Fibroblast of lung (primary cell): ENCODE data around the gene BCAT1. TPM values are rescaled to one million over a fixed set of nuclear protein-coding genes. Genes with fewer than 3 reads are reported as not detected.

Experiments
- DNase-seq, 2 donors: peaks; one replicate each; pipeline versions ENCODE4 v3.0.0 to v3.0.0-alpha.2; 2010; ENCODE audit warnings: low read depth in 2 of 2
- H2AFZ ChIP-seq: 2 replicates; pipeline ENCODE4 v1.5.1; 2012; ENCODE audit warnings: low read length, control low read depth, inconsistent platforms
- H3K27ac ChIP-seq: 2 replicates; pipeline ENCODE4 v1.5.1; 2011; ENCODE audit warnings: low read length, control low read depth; ENCODE audit not compliant: insufficient read depth
- H3K27me3 ChIP-seq: 2 replicates; pipeline ENCODE4 v1.5.1; 2011; ENCODE audit warnings: mild to moderate bottlenecking, low read length; ENCODE audit not compliant: control insufficient read depth, insufficient read depth
- H3K36me3 ChIP-seq: 2 replicates; pipeline ENCODE4 v1.5.1; 2011; ENCODE audit warnings: low read length; ENCODE audit not compliant: control insufficient read depth, insufficient read depth
- H3K4me1 ChIP-seq: 2 replicates; pipeline ENCODE4 v1.5.1; 2011; ENCODE audit warnings: low read length; ENCODE audit not compliant: control insufficient read depth, insufficient read depth; ENCODE audit errors: extremely low read depth
- H3K4me2 ChIP-seq: 2 replicates; pipeline ENCODE4 v1.5.1; 2011; ENCODE audit warnings: low read length, control low read depth; ENCODE audit not compliant: insufficient read depth; ENCODE audit errors: extremely low read depth
- H3K4me3 ChIP-seq, 4 experiments: fragments of 200-600 bp in 1 of 4; sonication (generic) in 1 of 4; replicated peaks in 1 of 4; 2 replicates each; pipeline ENCODE4 v1.5.1; 2011 to 2016; ENCODE audit warnings: low read length in 4 of 4, low read depth in 3 of 4, mild to moderate bottlenecking in 3 of 4, control low read depth in 2 of 4, inconsistent platforms in 1 of 4, mixed read lengths in 1 of 4; ENCODE audit not compliant: insufficient read depth in 1 of 4; ENCODE audit errors: control extremely low read depth in 1 of 4
- H3K79me2 ChIP-seq: 2 replicates; pipeline ENCODE4 v1.5.1; 2012; ENCODE audit warnings: mild to moderate bottlenecking, low read length, inconsistent platforms; ENCODE audit not compliant: control insufficient read depth, insufficient read depth
- H3K9ac ChIP-seq: 2 replicates; pipeline ENCODE4 v1.5.1; 2011; ENCODE audit warnings: mild to moderate bottlenecking, low read length, control low read depth; ENCODE audit not compliant: insufficient read depth
- H3K9me3 ChIP-seq: 2 replicates; pipeline ENCODE4 v1.5.1; 2012; ENCODE audit warnings: low read depth, low read length; ENCODE audit not compliant: control insufficient read depth, insufficient read depth
- H4K20me1 ChIP-seq: 2 replicates; pipeline ENCODE4 v1.5.1; 2011; ENCODE audit warnings: low read length; ENCODE audit not compliant: control insufficient read depth, insufficient read depth; ENCODE audit errors: extremely low read depth
- EZH2 ChIP-seq: IDR thresholded peaks from 2 replicates; pipeline ENCODE4 v1.5.1; 2012; ENCODE audit warnings: low read length, control low read depth, mild to moderate bottlenecking; ENCODE audit errors: missing control alignments
- polyA plus RNA-seq, 2 donors: library from polyadenylated mRNA; depleted of rRNA in 1 of 2; stranded (reverse) in 1 of 2; unstranded in 1 of 2; fragments of >200 nt; gene quantifications; 2 replicates each; pipeline ENCODE4 v1.2.1, GENCODE V29; 2011 to 2012; ENCODE audit warnings: missing spikeins in 1 of 2
- total RNA-seq: library from RNA; depleted of rRNA; stranded (reverse); fragments of >200 nt; gene quantifications from 2 replicates; pipeline ENCODE4 v1.2.1, GENCODE V29; 2014
- TF ChIP-seq, protein P1 (sequence below), 2 donors: IDR thresholded peaks in 1 of 2; conservative IDR thresholded peaks in 1 of 2; 1 replicate in 1 of 2; 2 replicates in 1 of 2; pipeline ENCODE4 v1.5.1; 2011 to 2012; ENCODE audit warnings: low read length in 2 of 2, control low read depth in 1 of 2, inconsistent platforms in 1 of 2, low read depth in 1 of 2, mild to moderate bottlenecking in 1 of 2

BCAT1 gene
- total and polyA plus RNA-seq, 2 donors (not counting 1 experiment from before 2014, with no cell fraction given) = 27.8 to 162 TPM

DNA sequence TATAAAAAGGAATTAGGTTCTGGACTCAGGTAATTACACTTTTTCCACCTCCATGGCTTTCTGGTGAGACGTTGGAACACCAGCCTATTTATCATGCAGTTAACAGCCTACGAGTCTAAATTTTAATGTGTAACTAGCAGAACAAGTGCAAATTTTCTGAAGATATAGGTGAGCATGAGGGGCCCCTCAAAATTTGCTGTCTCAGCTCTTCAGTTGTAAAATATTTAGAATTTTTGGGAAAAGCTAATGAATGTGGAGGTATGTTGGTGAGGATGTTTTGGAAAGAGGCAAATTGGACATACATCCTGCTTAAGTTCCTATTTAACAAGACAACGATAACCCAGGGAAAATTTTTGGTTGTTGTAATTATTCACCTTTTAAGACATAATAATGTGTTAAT lies 25.3 kb upstream of the BCAT1 start:
- no peak overlapping the region for H3K9ac ChIP-seq
- no peak overlapping the region for H2AFZ ChIP-seq
- no peaks in the 10 kb centered on the region for H4K20me1 ChIP-seq
- no peak overlapping the region for H3K4me2 ChIP-seq
- no peaks in the 10 kb centered on the region for H3K27me3 ChIP-seq
- H3K36me3 ChIP-seq = no peaks in the 10 kb centered on the region
- no peak for DNase-seq
- no peak overlapping the region for H3K27ac ChIP-seq
- TF ChIP-seq, protein P1, sequence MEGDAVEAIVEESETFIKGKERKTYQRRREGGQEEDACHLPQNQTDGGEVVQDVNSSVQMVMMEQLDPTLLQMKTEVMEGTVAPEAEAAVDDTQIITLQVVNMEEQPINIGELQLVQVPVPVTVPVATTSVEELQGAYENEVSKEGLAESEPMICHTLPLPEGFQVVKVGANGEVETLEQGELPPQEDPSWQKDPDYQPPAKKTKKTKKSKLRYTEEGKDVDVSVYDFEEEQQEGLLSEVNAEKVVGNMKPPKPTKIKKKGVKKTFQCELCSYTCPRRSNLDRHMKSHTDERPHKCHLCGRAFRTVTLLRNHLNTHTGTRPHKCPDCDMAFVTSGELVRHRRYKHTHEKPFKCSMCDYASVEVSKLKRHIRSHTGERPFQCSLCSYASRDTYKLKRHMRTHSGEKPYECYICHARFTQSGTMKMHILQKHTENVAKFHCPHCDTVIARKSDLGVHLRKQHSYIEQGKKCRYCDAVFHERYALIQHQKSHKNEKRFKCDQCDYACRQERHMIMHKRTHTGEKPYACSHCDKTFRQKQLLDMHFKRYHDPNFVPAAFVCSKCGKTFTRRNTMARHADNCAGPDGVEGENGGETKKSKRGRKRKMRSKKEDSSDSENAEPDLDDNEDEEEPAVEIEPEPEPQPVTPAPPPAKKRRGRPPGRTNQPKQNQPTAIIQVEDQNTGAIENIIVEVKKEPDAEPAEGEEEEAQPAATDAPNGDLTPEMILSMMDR (conservative IDR thresholded peaks at IDR 0.05 in 1 of 2, IDR thresholded peaks at IDR 0.05 in 1 of 2; ENCODE audit: low read depth in 1 of 2, low read length in 2 of 2) = no peak
- no peak for TF ChIP-seq EZH2
- H3K4me3 ChIP-seq = no peak overlapping the region
- no peaks in the 10 kb centered on the region for H3K79me2 ChIP-seq
- H3K9me3 ChIP-seq = no peaks in the 10 kb centered on the region
- no peaks in the 10 kb centered on the region for H3K4me1 ChIP-seq

DNA sequence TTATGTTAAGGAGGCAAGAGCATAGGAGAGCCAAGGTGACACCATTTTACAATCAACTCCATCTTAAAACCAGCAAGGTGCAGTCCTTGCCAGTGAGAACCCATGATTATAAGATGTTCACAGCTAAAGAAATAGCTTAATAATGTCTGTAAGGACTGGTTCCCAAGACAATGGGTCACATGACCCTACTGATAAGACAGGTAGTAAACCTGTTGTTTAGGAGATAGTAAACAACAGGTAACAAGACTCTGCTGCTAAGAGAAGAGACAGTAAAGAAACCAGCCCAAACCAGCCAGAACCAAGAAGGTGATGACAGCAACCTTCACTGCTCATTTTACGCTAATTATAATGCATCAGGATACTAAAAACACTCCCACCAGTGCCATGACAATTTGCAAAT lies 23.2 kb upstream of the BCAT1 start:
- Histone ChIP-seq H3K4me2 (no peak overlapping the region), H3K9me3 (no peaks in the 10 kb centered on the region), H3K4me3 (no peak overlapping the region), H3K4me1 (no peaks in the 10 kb centered on the region), H3K9ac (no peak overlapping the region), H3K27me3 (no peaks in the 10 kb centered on the region), H3K27ac (no peak overlapping the region), H3K36me3 (no peaks in the 10 kb centered on the region), H2AFZ (no peak overlapping the region), H3K79me2 (no peaks in the 10 kb centered on the region), H4K20me1 (no peaks in the 10 kb centered on the region)
- DNase-seq = no peak
- no peak for TF ChIP-seq EZH2
- TF ChIP-seq, protein P1 (conservative IDR thresholded peaks at IDR 0.05 in 1 of 2, IDR thresholded peaks at IDR 0.05 in 1 of 2; ENCODE audit: low read depth in 1 of 2, low read length in 2 of 2) = no peak

DNA sequence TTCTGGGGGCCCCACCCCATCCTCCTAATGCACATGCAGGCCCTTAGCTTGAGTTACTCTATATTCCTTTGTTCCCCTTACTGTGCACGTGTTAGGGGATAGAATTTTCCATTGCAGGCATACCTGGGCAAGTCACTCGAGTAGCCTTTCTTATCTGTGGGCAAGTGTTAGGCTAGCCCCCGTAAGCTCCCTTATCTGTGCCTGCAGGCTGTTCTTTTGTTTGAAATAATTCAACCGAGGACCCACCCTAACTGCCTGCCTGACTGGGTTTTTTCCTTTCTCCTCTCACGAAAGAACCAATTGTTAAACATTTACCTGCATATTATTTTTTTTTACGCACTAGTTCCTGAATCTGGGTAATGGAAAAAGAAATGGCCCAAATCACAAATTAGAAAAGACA lies 21.3 kb upstream of the BCAT1 start:
- Histone ChIP-seq H3K4me3 (no peak overlapping the region), H3K9me3 (no peaks in the 10 kb centered on the region), H3K4me1 (no peaks in the 10 kb centered on the region), H3K9ac (no peak overlapping the region), H3K79me2 (no peaks in the 10 kb centered on the region), H4K20me1 (no peaks in the 10 kb centered on the region), H3K4me2 (no peak overlapping the region), H2AFZ (no peak overlapping the region), H3K36me3 (no peaks in the 10 kb centered on the region), H3K27ac (no peak overlapping the region), H3K27me3 (no peaks in the 10 kb centered on the region)
- no peak for DNase-seq
- no peak for TF ChIP-seq EZH2
- TF ChIP-seq, protein P1 (conservative IDR thresholded peaks at IDR 0.05 in 1 of 2, IDR thresholded peaks at IDR 0.05 in 1 of 2; ENCODE audit: low read depth in 1 of 2, low read length in 2 of 2) = no peak
